Muscle of leg (tissue), 16 donors: ENCODE measurements around the gene IFNA4. TPM values are rescaled to one million over a fixed set of nuclear protein-coding genes. Genes with fewer than 3 reads are reported as not detected.
"Not testable (repeated sequence)": the region's sequence is repeated elsewhere in the genome, so short reads cannot be mapped to it uniquely, and the experiment has no call there.

ENCODE experiments used
- DNase-seq: peaks from one replicate; pipeline ENCODE4 v3.0.0; 2013
- H3K27ac ChIP-seq: one replicate; pipeline ENCODE4 v1.5.1; 2013; ENCODE audit warnings: mild to moderate bottlenecking, low read length, control low read depth
- H3K27me3 ChIP-seq: one replicate; pipeline ENCODE4 v1.6.1; 2013; ENCODE audit warnings: low read length; ENCODE audit not compliant: control insufficient read depth, insufficient read depth
- H3K36me3 ChIP-seq: one replicate; pipeline ENCODE4 v1.6.1; 2013; ENCODE audit warnings: low read length; ENCODE audit not compliant: control insufficient read depth, insufficient read depth
- H3K4me1 ChIP-seq: one replicate; pipeline ENCODE4 v1.6.1; 2013; ENCODE audit warnings: low read length; ENCODE audit not compliant: control insufficient read depth, insufficient read depth
- H3K4me3 ChIP-seq: one replicate; pipeline ENCODE4 v1.5.1; 2013; ENCODE audit warnings: low read length, control low read depth
- H3K9me3 ChIP-seq: replicated peaks from 2 replicates; pipeline ENCODE4 v1.6.1; 2013; ENCODE audit warnings: low read depth, low read length; ENCODE audit not compliant: control insufficient read depth
- WGBS: methylation state at CpG from one replicate; pipeline ENCODE4 v1.1.5; 2013; ENCODE audit warnings: missing lambda C conversion rate; ENCODE audit not compliant: insufficient coverage; 5-methylcytosine and 5-hydroxymethylcytosine counted together
- long read RNA-seq, 11 donors: transcript quantifications; one replicate each; lab custom pipeline, GENCODE V29; 2026
- polyA plus RNA-seq, 8 donors: library from polyadenylated mRNA; unstranded; fragments of 120-200 nt; gene quantifications; one replicate each; pipeline versions ENCODE4 v1.2.1 to v1.2.3, GENCODE V29; 2013; ENCODE audit warnings: inconsistent platforms in 1 of 8, low replicate concordance in 1 of 8; ENCODE audit not compliant: insufficient read length in 8 of 8, insufficient read depth in 1 of 8
- total RNA-seq: library from RNA; stranded (reverse); fragments of 120-200 nt; gene quantifications from one replicate; pipeline ENCODE4 v1.2.4, GENCODE V29; 2013

Gene IFNA4
- total RNA-seq (not detected), polyA plus RNA-seq (not detected)
- long read RNA-seq, donor 1 = 0 reads
- long read RNA-seq, donor 2 = 0 reads
- long read RNA-seq, donor 3 = 0 reads
- long read RNA-seq, donor 4 = 0 reads
- long read RNA-seq, donor 5 = 0 reads
- long read RNA-seq, donor 6 = 0 reads
- long read RNA-seq, donor 7, partial matches to known transcripts = 0 of 1 reads
- long read RNA-seq, donor 7, other reads (novel, unspliced or antisense) = 0 of 1 reads
- long read RNA-seq, donor 8 = 0 reads
- long read RNA-seq, donor 9 = 0 reads
- long read RNA-seq, donor 10 = 0 reads
- long read RNA-seq, donor 11 = 0 reads

DNA sequence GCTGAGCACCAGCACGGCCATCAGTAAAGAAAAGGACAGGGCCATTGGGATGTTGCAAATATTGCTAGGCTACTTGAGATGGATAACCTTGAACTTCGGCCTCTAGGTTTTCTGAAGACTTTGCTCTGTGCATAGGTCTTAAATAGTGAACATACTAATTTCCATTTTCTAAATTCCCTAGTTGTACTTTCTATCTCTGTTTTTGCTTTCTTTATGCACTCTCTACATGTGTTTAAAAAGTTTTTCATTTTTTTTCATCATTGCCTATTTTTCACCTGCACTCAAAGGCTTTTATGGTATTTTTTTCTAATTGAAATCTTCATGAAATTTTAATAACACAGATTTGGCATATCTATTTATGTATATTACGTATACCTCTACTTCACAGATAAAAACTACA, at the start of gene IFNA4:
Gene IFNA4, minus strand, starts transcription at position 101 of the 400 bp plus-strand sequence. Its CDS starts 56 bp downstream, at position 45.
- H3K27me3 ChIP-seq, DNase-seq, H3K9me3 ChIP-seq, H3K27ac ChIP-seq, H3K36me3 ChIP-seq, H3K4me1 ChIP-seq, H3K4me3 ChIP-seq: not testable (repeated sequence)
- no CpG with 5 or more reads among the region's 3 CpGs for WGBS

DNA sequence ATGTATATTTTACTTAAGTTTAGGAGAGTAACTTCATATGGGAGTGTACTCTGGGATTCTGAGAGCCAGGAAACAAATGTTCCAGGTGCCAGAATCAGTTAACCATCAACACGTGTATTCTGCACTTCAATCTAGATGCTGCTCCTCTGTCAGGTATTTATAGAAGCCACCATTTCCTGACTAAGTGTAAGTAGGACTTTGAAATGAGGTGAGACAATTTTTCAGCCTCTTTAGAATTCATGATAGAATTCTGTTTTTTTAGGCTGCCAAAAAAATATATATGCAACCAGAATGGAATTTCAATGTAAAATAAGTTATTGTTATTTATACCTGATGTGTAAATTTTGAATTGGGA, 49.0 kb upstream of the IFNA4 start:
- not testable (repeated sequence) for H3K36me3 ChIP-seq, DNase-seq, H3K9me3 ChIP-seq, H3K27me3 ChIP-seq, H3K27ac ChIP-seq, H3K4me1 ChIP-seq, H3K4me3 ChIP-seq
- WGBS = no CpG with 5 or more reads among the region's 1 CpG

- not testable (repeated sequence) for H3K27ac ChIP-seq, H3K9me3 ChIP-seq, H3K4me1 ChIP-seq, H3K36me3 ChIP-seq, H3K4me3 ChIP-seq, H3K27me3 ChIP-seq
- 33% methylated on average over 1 of the region's 8 CpGs for WGBS
- peak; percentile 68 for DNase-seq
Measured at GRCh38 chr9:21235468-21236359, 48.3 kb upstream of the IFNA4 start.

DNA sequence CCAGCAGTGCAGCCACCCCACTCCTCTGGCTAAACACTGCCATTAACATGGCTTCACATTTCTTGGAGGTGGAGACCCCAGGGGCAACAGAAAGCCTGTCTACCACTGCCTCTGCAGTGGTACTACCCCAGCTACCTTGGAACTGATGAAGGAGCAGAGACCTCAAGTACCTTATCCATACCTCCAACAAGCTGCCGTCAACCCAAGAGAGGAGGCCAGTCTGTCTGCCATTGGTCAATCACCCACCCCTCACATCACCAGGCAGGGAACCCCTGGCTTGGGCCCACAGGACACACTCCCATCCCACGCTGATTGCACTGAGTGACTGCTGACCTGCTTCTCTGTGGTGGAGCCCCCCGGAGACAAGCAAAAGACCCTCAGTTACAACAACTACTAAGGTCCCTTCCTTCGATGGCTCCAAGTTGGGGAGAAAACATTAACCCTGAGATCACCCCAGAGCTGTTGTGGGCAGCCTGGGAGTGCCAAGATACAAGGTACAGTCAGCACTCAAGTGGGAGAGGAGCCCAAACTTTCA, 46.8 kb upstream of the IFNA4 start:
- no peaks in the 10 kb centered on the region for H3K9me3 ChIP-seq
- no peaks in the 10 kb centered on the region for H3K27me3 ChIP-seq
- H3K4me3 ChIP-seq = no peak overlapping the region
- no peaks in the 10 kb centered on the region for H3K36me3 ChIP-seq
- 79% methylated on average over 3 of the region's 4 CpGs for WGBS
- no peak overlapping the region for H3K27ac ChIP-seq
- DNase-seq = no peak
- no peaks in the 10 kb centered on the region for H3K4me1 ChIP-seq

DNA sequence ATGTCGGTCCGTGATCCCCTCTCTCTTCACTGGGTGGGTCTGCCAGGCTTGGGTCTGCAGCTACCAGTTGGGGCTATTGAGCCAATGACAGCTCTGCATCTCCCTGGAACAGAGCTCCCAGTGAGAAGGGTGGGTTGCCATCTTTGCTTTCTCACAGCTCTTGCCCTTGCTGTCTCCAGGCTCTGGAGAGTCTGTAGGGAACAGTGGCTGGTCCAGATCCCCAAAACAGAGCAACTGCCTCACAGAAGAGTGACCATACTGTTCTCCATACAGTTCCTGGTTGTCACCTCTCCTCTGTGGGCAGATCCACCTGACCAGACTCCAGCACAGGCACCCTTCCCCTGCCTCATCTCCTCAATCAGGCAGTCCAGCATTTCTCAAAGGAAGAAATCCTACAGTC, 45.9 kb upstream of the IFNA4 start:
- no peak for DNase-seq
- H3K4me3 ChIP-seq = no peak overlapping the region
- H3K9me3 ChIP-seq = no peaks in the 10 kb centered on the region
- 100% methylated on average over 1 of the region's 2 CpGs for WGBS
- no peaks in the 10 kb centered on the region for H3K4me1 ChIP-seq
- H3K27ac ChIP-seq = no peak overlapping the region
- no peaks in the 10 kb centered on the region for H3K27me3 ChIP-seq
- H3K36me3 ChIP-seq = no peaks in the 10 kb centered on the region

GRCh38 chr9:21228122-21228521, 40.7 kb upstream of the IFNA4 start, which contains the start of gene IFNA17:
TSS of gene IFNA17 (minus strand) at chr9:21228222. CDS start at chr9:21228173, 49 bp downstream.
- Histone ChIP-seq H3K4me1 (no peaks in the 10 kb centered on the region), H3K27ac (no peak within 1 kb of the TSS), H3K9me3 (no peaks in the 10 kb centered on the region), H3K36me3 (no peaks in the 10 kb centered on the region), H3K4me3 (no peak within 1 kb of the TSS), H3K27me3 (no peaks in the 10 kb centered on the region)
- WGBS = no CpG with 5 or more reads among the region's 2 CpGs
- DNase-seq = no peak

- not testable (repeated sequence) for H3K27me3 ChIP-seq, H3K36me3 ChIP-seq, DNase-seq, H3K4me3 ChIP-seq, H3K9me3 ChIP-seq, H3K4me1 ChIP-seq, H3K27ac ChIP-seq
- WGBS = 100% methylated on average over 1 of the region's 1 CpG
Measured at GRCh38 chr9:21217211-21217610, 29.8 kb upstream of the IFNA4 start, which contains the start of gene IFNA16. TSS of gene IFNA16 (minus strand) at chr9:21217311. CDS start at chr9:21217305, 6 bp downstream.

DNA sequence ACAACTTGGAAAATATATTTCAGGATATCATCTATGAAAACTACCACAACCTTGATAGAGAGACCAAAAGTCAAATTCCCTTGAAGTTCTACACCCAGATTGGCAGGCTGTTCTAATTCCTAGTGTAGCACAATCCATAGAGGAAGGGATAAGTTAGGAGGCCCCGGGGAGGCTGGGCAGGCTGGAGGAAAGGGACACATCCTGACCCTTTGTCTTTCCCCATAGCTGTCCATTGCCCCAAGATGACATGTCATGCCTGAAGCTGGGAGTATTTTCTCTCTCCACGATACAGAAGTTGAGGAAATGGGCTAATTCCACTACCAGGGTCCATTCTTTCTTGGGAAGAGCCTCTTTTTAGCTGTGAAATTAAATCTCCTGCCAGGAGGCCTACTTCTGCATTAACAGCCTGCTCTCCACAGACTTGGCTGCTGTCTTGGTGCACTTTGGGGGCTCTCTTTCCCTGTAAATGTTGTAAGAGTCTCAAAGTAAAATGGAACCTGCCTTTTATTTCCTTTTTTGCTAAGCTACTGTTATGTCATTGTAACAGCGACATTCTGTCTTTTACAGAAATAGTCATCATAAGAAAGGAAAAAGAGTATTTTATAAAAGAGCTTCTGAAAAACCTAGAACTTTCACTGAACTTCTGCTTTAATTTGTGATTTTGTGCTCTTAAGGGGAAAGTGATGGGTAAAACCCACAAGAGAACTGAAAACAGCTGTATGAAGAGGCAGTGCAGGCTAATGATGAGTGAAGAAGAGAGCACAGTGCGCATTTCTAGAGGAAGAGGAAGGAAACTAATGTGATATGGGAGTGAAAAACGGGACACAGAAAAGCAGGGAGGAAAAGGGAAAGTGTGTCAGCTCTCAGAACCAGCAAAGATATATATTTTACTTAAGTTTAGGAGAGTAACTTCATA, 26.3 kb upstream of the IFNA4 start:
- not testable (repeated sequence) for H3K9me3 ChIP-seq, H3K27ac ChIP-seq, H3K27me3 ChIP-seq, H3K4me1 ChIP-seq, H3K36me3 ChIP-seq, H3K4me3 ChIP-seq
- no CpG with 5 or more reads among the region's 5 CpGs for WGBS
- DNase-seq = peak; percentile 1

DNA sequence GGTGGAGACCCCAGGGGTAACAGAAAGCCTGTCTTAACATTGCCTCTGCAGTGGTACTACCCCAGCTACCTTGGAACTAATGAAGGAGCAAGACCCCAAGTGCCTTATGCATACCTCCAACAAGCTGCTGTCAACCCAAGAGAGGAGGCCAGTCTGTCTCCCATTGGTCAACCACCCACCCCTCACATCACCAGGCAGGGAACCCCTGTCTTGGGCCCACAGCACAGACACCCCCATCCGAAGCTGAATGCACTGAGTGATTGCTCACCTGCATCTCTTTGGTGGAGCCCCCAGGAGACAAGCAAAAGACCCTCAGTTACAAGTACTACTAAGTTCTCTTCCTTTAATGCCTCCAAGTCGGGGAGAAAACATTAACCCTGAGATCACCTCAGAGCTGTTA, 24.8 kb upstream of the IFNA4 start:
- not testable (repeated sequence) for H3K9me3 ChIP-seq, H3K27ac ChIP-seq, H3K36me3 ChIP-seq, DNase-seq, H3K4me3 ChIP-seq, H3K4me1 ChIP-seq, H3K27me3 ChIP-seq
- 100% methylated on average over 1 of the region's 2 CpGs for WGBS
